Endothelial cell (in vitro differentiated cells): ENCODE measurements around the gene GPR33. TPM values are rescaled to one million over a fixed set of nuclear protein-coding genes. Genes with fewer than 3 reads are reported as not detected.

Experiments used
- DNase-seq: peaks from one replicate; pipeline ENCODE4 v3.0.0; 2021; ENCODE audit warnings: low spot score
- H3K27ac Mint-ChIP-seq: one replicate; pipeline ENCODE4 v1.8.0; 2021; ENCODE audit warnings: mixed read lengths, inconsistent platforms; ENCODE audit not compliant: unreplicated experiment
- H3K27me3 Mint-ChIP-seq: one replicate; pipeline ENCODE4 v1.8.0; 2021; ENCODE audit warnings: mild to moderate bottlenecking, moderate library complexity, mixed read lengths, inconsistent platforms; ENCODE audit not compliant: unreplicated experiment
- H3K36me3 Mint-ChIP-seq: one replicate; pipeline ENCODE4 v1.8.0; 2021; ENCODE audit warnings: mild to moderate bottlenecking, low read depth, mixed read lengths, inconsistent platforms; ENCODE audit not compliant: unreplicated experiment
- H3K4me1 Mint-ChIP-seq: one replicate; pipeline ENCODE4 v1.8.0; 2021; ENCODE audit warnings: mild to moderate bottlenecking, mixed read lengths, inconsistent platforms; ENCODE audit not compliant: unreplicated experiment
- H3K4me3 Mint-ChIP-seq: one replicate; pipeline ENCODE4 v1.8.0; 2021; ENCODE audit warnings: mild to moderate bottlenecking, mixed read lengths, inconsistent platforms; ENCODE audit not compliant: unreplicated experiment
- H3K9me3 Mint-ChIP-seq: one replicate; pipeline ENCODE4 v1.8.0; 2021; ENCODE audit warnings: mixed read lengths, inconsistent platforms; ENCODE audit not compliant: unreplicated experiment
- CTCF ChIP-seq: fragments of 200-600 bp; sonication (generic); IDR thresholded peaks from one replicate; pipeline ENCODE4 v1.5.0; 2021; ENCODE audit warnings: antibody characterized with exemption; ENCODE audit not compliant: unreplicated experiment
- total RNA-seq: library from RNA; stranded (reverse); fragmentation: NEBNext Ultra II Directional; extraction: Animal tissue kit (Norgen Biotek cat#: 25700); gene quantifications from one replicate; pipeline ENCODE4 v1.2.1, GENCODE V29; 2021; ENCODE audit not compliant: unreplicated experiment

Gene GPR33
- total RNA-seq, 1 donor from 2014 or later = not detected

DNA sequence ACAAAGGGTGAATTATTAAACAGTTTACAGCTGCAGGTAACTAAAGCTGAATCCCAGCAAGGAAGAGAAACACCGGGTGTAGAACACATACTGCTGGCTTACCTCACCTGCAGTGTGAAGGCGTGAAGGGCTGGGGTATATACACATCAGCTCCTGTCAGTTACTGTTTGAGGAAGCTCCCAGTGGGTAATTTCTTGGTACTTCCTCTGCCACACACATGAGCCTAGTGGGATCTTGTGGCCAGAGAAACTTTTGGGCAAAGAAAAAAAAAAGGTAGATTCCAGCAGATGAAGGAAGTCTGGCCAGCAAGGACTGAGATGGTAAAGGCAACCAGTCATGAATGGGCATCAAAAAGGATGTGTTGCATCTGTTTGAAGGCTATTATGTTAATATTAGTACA is 14.0 kb upstream of the GPR33 start:
- H3K9me3 Mint-ChIP-seq = no peaks in the 10 kb centered on the region
- H3K27me3 Mint-ChIP-seq = no peaks in the 10 kb centered on the region
- TF ChIP-seq CTCF = no peak
- DNase-seq = no peak
- H3K4me1 Mint-ChIP-seq = no peaks in the 10 kb centered on the region
- H3K4me3 Mint-ChIP-seq = no peak overlapping the region
- peaks cover 3% of the 10 kb centered on the region for H3K36me3 Mint-ChIP-seq
- H3K27ac Mint-ChIP-seq = no peak overlapping the region

GRCh38 chr14:31492759-31493498 is 5.1 kb upstream of the GPR33 start:
- Mint-ChIP-seq H3K4me3 (no peak overlapping the region), H3K27me3 (peaks cover 7% of the 10 kb centered on the region), H3K27ac (no peak overlapping the region), H3K9me3 (no peaks in the 10 kb centered on the region), H3K4me1 (peaks cover 5% of the 10 kb centered on the region), H3K36me3 (peaks cover 5% of the 10 kb centered on the region)
- no peak for DNase-seq
- TF ChIP-seq CTCF = no peak

- Mint-ChIP-seq H3K4me3 (no peak overlapping the region), H3K27me3 (peaks cover 7% of the 10 kb centered on the region), H3K36me3 (peaks cover 5% of the 10 kb centered on the region), H3K4me1 (peaks cover 5% of the 10 kb centered on the region), H3K9me3 (no peaks in the 10 kb centered on the region), H3K27ac (no peak overlapping the region)
- DNase-seq = no peak
- no peak for TF ChIP-seq CTCF
Measured at GRCh38 chr14:31489691-31490090, 1.9 kb upstream of the GPR33 start.

DNA sequence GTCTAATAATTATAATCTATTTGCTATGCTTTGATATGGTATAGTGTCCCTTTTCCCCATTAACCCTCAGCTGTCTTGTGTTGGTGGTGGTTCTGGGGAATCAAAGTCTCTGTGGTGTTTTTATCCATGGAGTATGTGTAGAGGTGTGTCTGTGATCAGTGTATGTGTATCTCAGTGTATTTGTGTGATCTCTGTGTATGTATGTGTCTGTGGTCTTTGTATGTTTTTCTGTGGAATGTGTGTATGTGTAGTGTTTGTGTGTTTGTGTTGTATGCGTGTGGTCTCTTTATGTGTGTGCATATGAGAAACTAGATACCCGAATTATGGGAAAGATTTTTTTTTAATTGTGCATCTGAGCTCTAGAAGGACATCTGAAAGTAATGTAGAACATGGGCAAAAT is 1.1 kb downstream of the GPR33 start:
- no peaks in the 10 kb centered on the region for H3K4me1 Mint-ChIP-seq
- H3K27ac Mint-ChIP-seq = no peak overlapping the region

More for the DNA sequence above, 1.1 kb downstream of the GPR33 start:
- DNase-seq = no peak
- H3K27me3 Mint-ChIP-seq = peaks cover 2% of the 10 kb centered on the region
- no peaks in the 10 kb centered on the region for H3K9me3 Mint-ChIP-seq
- no peak overlapping the region for H3K4me3 Mint-ChIP-seq
- no peaks in the 10 kb centered on the region for H3K36me3 Mint-ChIP-seq
- TF ChIP-seq CTCF = no peak
